HCT116 (cell line): ENCODE data around the gene BFSP1.

Experiments used
- ELF1 ChIP-seq: IDR thresholded peaks from 2 replicates; pipeline ENCODE4 v1.6.1; 2012; ENCODE audit warnings: low read depth, borderline replicate concordance
- EZH2 ChIP-seq: fragments of 200-600 bp; sonication (generic); IDR thresholded peaks from 2 replicates; pipeline ENCODE4 v1.6.1; 2017; ENCODE audit warnings: antibody characterized with exemption, mixed run types
- POLR2A ChIP-seq: IDR thresholded peaks from 2 replicates; pipeline ENCODE4 v1.7.0; 2011; ENCODE audit warnings: borderline replicate concordance; ENCODE audit not compliant: insufficient read depth, insufficient read length; ENCODE audit errors: extremely low read depth
- POLR2AphosphoS5 ChIP-seq: IDR thresholded peaks from 2 replicates; pipeline ENCODE4 v1.6.1; 2011; ENCODE audit warnings: mild to moderate bottlenecking, low read depth, low read length, moderate library complexity
- SP1 ChIP-seq: IDR thresholded peaks from 2 replicates; pipeline ENCODE4 v1.6.1; 2012; ENCODE audit warnings: low read depth
- ZFX ChIP-seq: fragments of 450-650 bp; IDR thresholded peaks from 2 replicates; pipeline ENCODE4 v1.6.1; 2017
- ZNF274 ChIP-seq: fragments of 200-500 bp; sonication (Bioruptor generic); IDR thresholded peaks from 2 replicates; pipeline ENCODE4 v1.6.1; 2014; ENCODE audit warnings: mild to moderate bottlenecking, low read depth, low read length, inconsistent platforms
- TF ChIP-seq, protein P1 (sequence below), 3 experiments: fragments of 200-600 bp in 1 of 3; sonication (generic) in 1 of 3; IDR thresholded peaks in 2 of 3; conservative IDR thresholded peaks in 1 of 3; 2 replicates each; pipeline ENCODE4 v1.5.1; 2012 to 2017; ENCODE audit warnings: low read depth in 2 of 3, low read length in 2 of 3, antibody characterized with exemption in 1 of 3, borderline replicate concordance in 1 of 3, control low read depth in 1 of 3, mild to moderate bottlenecking in 1 of 3, mixed read lengths in 1 of 3, mixed run types in 1 of 3, moderate library complexity in 1 of 3; ENCODE audit not compliant: insufficient read depth in 1 of 3

DNA sequence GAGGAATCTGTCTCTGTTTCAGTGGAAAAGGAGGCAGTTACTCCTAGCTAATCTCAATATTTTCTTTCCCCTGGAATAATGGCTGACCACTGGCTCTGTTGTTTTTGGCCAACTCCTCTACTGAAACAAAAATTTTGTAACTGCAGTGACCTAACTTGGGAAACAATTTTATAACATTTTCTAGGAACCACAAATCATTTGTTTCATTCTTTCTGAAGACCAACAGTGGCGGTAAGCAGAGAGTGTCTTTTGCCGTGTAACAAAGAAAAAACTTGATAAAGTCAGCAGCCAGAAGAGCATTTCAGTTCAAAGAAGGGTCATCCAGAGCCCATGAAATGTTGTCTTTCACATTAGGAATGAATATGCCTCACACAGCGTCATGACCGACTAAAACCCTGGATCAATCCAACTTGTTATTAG, 11.8 kb upstream of the BFSP1 start:
- TF ChIP-seq, protein P1, sequence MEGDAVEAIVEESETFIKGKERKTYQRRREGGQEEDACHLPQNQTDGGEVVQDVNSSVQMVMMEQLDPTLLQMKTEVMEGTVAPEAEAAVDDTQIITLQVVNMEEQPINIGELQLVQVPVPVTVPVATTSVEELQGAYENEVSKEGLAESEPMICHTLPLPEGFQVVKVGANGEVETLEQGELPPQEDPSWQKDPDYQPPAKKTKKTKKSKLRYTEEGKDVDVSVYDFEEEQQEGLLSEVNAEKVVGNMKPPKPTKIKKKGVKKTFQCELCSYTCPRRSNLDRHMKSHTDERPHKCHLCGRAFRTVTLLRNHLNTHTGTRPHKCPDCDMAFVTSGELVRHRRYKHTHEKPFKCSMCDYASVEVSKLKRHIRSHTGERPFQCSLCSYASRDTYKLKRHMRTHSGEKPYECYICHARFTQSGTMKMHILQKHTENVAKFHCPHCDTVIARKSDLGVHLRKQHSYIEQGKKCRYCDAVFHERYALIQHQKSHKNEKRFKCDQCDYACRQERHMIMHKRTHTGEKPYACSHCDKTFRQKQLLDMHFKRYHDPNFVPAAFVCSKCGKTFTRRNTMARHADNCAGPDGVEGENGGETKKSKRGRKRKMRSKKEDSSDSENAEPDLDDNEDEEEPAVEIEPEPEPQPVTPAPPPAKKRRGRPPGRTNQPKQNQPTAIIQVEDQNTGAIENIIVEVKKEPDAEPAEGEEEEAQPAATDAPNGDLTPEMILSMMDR (IDR thresholded peaks at IDR 0.05 in 2 of 3, conservative IDR thresholded peaks at IDR 0.05 in 1 of 3; ENCODE audit: borderline replicate concordance in 1 of 3, insufficient read depth in 1 of 3, low read depth in 2 of 3, low read length in 2 of 3), result no peak
- TF ChIP-seq SP1 (no peak), ZNF274 (no peak), EZH2 (no peak), POLR2A (no peak), ZFX (no peak), POLR2AphosphoS5 (no peak), ELF1 (no peak)
